ENCODE results near the gene LZIC.
"Not testable (repeated sequence)": the region's sequence is repeated elsewhere in the genome, so short reads cannot be mapped to it uniquely, and the experiment has no call there.

The LZIC gene

GRCh38 chr1:9942939-9943788 lies at the start of gene LZIC, which contains the start of gene NMNAT1:
LZIC (minus strand) TSS chr1:9943391; CDS start chr1:9936619, 6,772 bp downstream.
NMNAT1 (plus strand) TSS chr1:9943475; CDS start chr1:9972074, 28,599 bp downstream.
- peak within 1 kb of the TSS; percentile 78 for H3K4me3 ChIP-seq (ENCODE audit: low read depth, low read length)
- DNase-seq (ENCODE audit: low read depth), result peak; percentile 82

DNA sequence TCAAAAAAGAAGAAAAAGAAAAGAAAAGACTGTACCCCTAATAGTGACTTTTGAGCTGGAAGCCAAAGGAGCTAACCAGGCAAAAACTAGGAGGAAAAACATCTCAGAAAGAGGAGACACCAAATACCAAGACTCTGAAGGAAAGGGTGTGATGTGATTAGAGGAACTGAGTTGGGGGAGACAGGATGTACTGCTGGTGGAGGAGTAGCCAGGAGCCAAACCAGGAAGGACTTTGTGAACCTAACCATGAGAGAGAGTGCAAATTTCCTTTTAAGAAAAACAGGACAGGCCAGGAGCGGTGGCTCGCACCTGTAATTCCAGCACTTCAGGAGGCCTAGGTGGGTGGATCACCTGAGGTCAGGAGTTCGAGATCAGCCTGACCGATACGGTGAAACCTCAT lies 49.7 kb upstream of the LZIC start:
- no peak for DNase-seq (ENCODE audit: low read depth)
- no peak overlapping the region for H3K4me3 ChIP-seq (ENCODE audit: low read depth, low read length)

DNA sequence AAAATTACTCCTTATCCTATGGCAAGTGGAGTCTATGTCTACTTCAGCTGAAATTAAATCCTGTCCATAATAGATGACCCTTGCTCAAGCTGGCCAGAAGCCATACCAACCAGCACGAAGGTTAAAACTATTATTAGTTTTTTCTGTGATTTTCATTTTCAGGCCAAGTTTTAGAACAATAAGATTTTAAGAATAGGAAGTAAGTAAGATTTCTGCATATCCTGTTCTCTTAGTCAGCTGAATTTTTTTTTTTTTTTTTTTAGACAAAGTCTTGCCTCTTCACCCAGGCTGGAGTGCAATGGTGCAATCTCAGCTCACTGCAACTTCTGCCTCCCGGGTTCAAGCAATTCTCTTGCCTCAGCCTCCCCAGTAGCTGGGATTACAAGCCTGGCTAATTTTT lies 47.8 kb upstream of the LZIC start:
- no peak overlapping the region for H3K4me3 ChIP-seq (ENCODE audit: low read depth, low read length)
- DNase-seq (ENCODE audit: low read depth), result no peak

GRCh38 chr1:9989773-9990172 lies 46.6 kb upstream of the LZIC start:
- no peak overlapping the region for H3K4me3 ChIP-seq (ENCODE audit: low read depth, low read length)

DNA sequence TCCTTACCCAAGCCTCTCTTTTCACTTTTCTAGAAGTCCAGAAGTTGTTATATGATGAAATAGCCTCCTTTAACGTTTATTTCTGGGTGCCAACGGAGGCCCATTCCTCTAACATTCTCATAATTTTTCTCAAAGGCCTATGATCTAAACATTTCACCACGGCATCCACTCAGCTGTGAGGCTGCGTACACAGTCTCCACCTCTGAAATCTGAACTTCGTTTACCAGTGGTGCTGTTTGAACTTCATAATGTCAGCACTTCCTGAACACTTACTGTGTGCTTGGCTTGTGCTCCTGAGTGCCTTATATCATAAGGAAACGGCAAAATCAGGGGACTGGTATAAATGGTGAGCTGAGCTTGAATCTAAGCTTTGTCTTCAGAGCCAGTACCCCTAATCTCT lies 41.8 kb upstream of the LZIC start:
- no peak for DNase-seq (ENCODE audit: low read depth)
- H3K4me3 ChIP-seq (ENCODE audit: low read depth, low read length), result no peak overlapping the region

More at GRCh38 chr1:9989773-9990172, 46.6 kb upstream of the LZIC start:
- DNase-seq (ENCODE audit: low read depth), result no peak

DNA sequence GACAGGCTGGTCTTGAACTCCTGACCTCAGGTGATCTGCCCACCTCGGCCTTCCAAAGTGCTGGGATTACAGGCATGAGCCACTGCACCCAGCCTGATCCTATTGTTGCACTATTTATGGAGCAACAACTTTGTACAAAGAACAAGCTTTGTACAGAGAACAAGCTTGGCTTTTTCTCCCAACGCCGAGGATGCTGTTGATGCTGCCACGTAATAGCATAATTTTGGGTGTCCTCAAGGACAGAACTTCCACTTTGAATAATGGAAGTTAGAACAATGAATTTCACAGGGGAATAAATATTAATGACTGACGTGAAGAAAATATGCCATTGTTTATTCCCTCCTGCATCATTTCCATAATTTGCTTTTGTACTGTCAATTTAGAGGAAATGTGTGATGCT lies 41.1 kb upstream of the LZIC start:
- H3K4me3 ChIP-seq (ENCODE audit: low read depth, low read length), result no peak overlapping the region
- DNase-seq (ENCODE audit: low read depth), result no peak

- DNase-seq (ENCODE audit: low read depth), result no peak
- no peak overlapping the region for H3K4me3 ChIP-seq (ENCODE audit: low read depth, low read length)
These were observed 17.7 kb upstream of the LZIC start for GRCh38 chr1:9960706-9961562.

DNA sequence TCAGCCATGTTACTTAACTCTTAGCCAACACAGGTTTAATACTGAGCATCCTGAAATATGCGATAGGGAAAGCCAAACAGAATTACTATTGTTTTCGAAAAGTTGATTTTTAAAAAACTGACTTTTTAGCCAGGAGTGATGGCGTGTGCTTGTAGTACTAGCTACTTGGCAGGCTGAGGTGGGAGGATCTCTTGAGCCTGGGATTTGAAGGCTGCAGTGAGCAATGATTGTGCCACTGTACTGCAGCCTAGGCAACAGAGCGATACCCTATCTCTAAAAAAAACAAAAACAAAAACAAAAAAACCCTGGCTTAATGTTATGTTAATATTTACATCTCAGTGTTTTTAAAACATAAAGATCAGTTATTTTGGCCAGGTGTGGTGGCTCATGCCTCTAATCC lies 16.8 kb upstream of the LZIC start:
- H3K4me3 ChIP-seq (ENCODE audit: low read depth, low read length), result no peak overlapping the region
- no peak for DNase-seq (ENCODE audit: low read depth)

DNA sequence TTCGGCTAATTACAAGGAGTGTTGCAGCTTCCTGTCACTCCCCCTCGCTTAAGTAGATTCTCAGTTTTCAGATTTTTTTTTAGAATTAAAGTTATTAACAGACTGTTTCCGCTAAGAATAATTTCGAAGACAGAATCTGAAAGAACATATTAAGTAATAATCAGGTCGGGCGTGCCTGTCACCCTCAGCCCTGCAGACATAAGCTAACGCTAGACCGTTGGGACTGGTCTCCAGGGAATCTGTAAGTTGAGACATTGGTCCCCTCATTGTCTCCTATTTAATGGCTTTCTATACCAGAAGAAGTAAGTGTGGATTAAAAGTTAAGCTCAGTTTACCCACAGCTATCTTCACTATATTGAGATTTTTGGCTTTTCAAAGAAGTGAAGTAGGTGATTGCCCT lies 14.5 kb upstream of the LZIC start:
- no peak for DNase-seq (ENCODE audit: low read depth)
- no peak overlapping the region for H3K4me3 ChIP-seq (ENCODE audit: low read depth, low read length)

DNA sequence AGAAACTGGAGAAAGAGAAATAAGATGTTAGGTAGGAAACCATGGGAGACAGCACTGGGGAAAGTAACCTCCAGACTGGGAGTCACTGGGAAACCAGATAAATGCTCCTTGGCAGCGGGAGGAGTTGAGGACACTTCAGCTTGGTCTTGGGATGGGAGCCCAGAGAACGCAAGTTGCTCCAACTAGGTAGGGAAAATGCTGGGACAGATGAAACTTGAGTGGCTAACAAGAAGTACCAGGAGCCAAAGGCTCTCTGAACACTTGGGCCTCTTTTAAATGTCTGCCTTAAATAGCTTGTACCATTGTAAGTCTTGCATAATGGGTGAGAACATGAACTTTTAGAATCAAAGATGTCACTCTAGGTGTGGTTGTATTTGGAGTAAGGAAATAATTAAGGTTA lies 3.1 kb upstream of the LZIC start:
- DNase-seq (ENCODE audit: low read depth), result no peak
- no peak overlapping the region for H3K4me3 ChIP-seq (ENCODE audit: low read depth, low read length)

DNA sequence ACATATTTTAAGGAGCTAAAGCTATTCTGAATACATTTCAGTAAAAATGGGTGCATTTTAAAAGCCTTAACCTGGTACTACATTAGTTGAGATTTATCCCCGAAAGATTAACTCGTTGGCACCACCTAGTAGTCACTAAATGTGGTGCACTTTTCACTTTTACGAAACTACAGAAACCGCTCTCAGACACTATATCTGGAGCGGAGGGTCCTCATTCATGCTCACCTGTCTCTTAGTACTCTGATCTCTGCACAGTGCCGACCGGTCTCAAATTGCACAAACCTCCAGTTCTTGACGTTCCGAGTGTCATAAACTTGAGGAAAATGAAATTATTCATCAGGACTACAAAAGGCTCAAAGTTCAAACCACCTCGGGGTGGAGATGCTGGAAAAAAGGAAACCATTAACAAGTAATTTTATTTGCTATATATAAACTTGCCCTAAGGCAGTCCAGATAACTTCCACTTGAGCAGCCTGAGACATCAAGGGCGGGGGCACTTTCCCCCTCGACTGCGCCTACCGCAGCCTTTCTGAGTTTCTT lies 722 bp downstream of the LZIC start:
- peak overlapping the region; percentile 78 for H3K4me3 ChIP-seq (ENCODE audit: low read depth, low read length)
- no peak for DNase-seq (ENCODE audit: low read depth)

GRCh38 chr1:9929431-9930385 lies 13.5 kb downstream of the LZIC start:
- H3K4me3 ChIP-seq (ENCODE audit: low read depth, low read length), result no peak overlapping the region
- no peak for DNase-seq (ENCODE audit: low read depth)

- H3K4me3 ChIP-seq (ENCODE audit: low read depth, low read length), result no peak overlapping the region
- no peak for DNase-seq (ENCODE audit: low read depth)
These were observed 15.9 kb downstream of the LZIC start for GRCh38 chr1:9927259-9927658.

DNA sequence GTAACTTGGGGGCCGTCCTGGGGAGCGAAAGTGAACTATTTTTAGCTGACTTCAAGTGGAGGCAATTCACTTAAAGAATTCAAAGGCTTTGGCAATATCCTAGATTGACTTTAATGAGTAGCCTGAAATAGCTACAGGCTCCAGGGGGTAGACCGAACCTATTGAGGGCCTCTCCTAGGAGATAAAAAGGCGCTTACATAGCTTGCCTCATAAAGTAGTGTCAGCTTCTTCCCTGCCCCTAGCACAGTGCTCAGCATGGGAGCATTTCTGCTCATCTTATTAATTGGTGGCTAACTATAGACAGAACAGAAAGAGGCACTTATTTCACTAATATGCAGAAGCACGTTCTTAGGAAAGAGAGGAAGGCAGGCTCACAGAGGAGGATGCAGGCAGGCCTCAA lies 20.8 kb downstream of the LZIC start:
- H3K4me3 ChIP-seq (ENCODE audit: low read depth, low read length), result no peak overlapping the region
- no peak for DNase-seq (ENCODE audit: low read depth)

GRCh38 chr1:9920606-9921005 lies 22.6 kb downstream of the LZIC start:
- DNase-seq (ENCODE audit: low read depth), result no peak
- H3K4me3 ChIP-seq (ENCODE audit: low read depth, low read length), result no peak overlapping the region

DNA sequence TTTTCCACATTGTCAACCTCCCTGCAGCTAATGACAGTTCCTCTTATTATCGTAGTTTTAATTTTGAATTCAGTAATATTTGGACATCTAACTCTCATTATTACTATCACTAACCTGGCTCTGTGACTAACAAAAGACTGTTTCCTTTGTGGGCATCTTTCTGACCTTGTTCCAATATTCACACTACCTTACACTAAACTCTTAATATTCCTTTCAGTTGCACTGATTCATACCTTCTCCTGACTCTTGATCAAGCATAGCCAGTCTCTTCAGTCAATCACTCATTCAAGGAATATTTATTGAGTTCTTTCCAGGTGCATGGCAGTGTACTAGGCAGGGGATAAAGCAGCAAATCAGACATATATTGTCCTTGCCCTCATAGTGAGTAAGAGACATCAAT lies 25.3 kb downstream of the LZIC start:
- no peak overlapping the region for H3K4me3 ChIP-seq (ENCODE audit: low read depth, low read length)
- no peak for DNase-seq (ENCODE audit: low read depth)

DNA sequence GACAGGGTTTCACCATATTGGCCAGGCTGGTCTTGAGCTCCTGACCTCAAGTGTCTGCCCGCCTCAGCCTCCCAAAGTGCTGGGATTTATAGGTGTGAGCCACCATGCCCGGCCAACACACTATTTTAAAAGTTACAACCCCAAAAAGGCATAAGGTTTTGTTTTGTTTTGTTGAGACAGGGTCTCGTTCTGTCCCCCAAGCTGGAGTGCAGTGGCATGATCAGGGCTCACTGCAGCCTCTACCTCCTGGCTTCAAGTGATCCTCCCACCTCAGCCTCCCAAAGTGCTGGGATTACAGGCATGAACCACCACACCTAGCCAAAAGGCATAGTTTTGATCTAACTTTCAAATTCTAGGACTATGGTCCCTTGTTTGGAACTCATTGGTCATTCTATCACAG lies 25.7 kb downstream of the LZIC start:
- not testable (repeated sequence) for DNase-seq (ENCODE audit: low read depth); H3K4me3 ChIP-seq (ENCODE audit: low read depth, low read length)

DNA sequence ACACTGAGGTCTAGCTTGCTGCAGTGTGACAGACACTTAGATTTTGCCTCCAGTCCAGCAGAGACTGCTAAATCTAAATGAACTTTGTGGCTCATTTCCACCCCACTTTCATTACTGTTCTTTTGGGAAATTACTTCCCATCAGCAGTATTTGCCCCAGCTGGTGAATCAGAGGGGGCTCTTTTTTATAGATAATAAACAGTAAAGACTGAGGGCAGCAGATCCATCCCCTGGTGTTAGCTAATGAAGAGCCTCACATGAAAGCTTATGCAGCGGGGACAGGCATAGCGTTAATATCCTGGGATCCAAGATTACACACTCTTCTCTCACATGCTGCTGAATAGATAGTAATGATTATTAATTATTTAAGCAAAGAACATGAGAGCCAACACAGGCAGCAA lies 26.7 kb downstream of the LZIC start:
- no peak for DNase-seq (ENCODE audit: low read depth)
- H3K4me3 ChIP-seq (ENCODE audit: low read depth, low read length), result no peak overlapping the region

DNA sequence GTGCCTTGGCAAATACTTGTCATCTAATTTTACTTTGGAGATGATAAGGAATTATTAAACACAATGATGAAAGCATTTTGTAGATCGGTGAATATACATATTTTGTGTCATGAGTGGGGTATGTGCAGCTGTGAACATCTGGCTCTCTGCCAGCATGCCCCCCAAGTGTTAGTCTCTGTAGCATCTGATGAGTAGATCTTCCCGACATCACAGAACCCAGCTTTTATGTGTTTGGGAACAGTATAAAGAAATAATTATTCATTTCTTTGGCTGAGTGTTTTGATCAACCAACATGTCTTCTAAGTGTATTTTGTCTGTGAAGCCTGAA lies 28.6 kb downstream of the LZIC start:
- no peak for DNase-seq (ENCODE audit: low read depth)
- H3K4me3 ChIP-seq (ENCODE audit: low read depth, low read length), result no peak overlapping the region
